ENCODE measurements around the gene IFIT1. TPM values are rescaled to one million over a fixed set of nuclear protein-coding genes. Genes with fewer than 3 reads are reported as not detected.

Gene IFIT1, protein sequence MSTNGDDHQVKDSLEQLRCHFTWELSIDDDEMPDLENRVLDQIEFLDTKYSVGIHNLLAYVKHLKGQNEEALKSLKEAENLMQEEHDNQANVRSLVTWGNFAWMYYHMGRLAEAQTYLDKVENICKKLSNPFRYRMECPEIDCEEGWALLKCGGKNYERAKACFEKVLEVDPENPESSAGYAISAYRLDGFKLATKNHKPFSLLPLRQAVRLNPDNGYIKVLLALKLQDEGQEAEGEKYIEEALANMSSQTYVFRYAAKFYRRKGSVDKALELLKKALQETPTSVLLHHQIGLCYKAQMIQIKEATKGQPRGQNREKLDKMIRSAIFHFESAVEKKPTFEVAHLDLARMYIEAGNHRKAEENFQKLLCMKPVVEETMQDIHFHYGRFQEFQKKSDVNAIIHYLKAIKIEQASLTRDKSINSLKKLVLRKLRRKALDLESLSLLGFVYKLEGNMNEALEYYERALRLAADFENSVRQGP
- 9.6 and 27.6 TPM in 2 replicates for total RNA-seq

DNA sequence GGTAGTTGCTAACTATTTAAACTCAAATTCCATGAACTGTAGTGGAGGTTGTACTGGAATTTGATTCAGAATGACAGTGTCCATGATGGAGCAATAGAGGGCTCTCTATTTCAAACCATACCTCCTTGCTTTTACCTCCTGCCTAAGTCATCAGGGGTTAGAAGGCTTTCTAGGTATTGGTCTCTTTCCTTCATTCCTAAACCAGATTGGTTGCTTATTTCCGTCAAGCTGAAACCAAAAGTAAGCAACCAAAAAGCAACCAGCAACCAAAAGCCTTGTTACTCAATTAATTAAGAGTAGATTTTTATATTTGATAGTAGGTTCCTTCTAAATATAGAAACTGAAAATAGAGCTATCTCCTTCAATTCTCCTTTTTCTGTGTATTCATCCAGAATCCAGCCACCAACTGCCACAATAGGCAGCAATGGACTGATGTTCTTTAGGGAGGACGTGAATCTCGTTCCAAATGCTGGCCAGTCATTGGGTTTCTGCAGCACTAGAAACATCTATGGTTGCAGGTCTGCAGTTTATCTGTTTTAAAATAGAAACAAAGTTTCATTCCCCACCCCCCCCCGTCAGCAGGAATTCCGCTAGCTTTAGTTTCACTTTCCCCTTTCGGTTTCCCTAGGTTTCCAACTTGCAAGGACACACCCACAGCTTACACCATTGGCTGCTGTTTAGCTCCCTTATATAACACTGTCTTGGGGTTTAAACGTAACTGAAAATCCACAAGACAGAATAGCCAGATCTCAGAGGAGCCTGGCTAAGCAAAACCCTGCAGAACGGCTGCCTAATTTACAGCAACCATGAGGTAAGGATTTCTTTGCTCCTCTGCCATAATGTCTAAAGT lies at the start of gene IFIT1:
IFIT1 (plus strand) TSS at position 717 of the 850 bp plus-strand sequence; CDS start at position 807, 90 bp downstream.

DNA sequence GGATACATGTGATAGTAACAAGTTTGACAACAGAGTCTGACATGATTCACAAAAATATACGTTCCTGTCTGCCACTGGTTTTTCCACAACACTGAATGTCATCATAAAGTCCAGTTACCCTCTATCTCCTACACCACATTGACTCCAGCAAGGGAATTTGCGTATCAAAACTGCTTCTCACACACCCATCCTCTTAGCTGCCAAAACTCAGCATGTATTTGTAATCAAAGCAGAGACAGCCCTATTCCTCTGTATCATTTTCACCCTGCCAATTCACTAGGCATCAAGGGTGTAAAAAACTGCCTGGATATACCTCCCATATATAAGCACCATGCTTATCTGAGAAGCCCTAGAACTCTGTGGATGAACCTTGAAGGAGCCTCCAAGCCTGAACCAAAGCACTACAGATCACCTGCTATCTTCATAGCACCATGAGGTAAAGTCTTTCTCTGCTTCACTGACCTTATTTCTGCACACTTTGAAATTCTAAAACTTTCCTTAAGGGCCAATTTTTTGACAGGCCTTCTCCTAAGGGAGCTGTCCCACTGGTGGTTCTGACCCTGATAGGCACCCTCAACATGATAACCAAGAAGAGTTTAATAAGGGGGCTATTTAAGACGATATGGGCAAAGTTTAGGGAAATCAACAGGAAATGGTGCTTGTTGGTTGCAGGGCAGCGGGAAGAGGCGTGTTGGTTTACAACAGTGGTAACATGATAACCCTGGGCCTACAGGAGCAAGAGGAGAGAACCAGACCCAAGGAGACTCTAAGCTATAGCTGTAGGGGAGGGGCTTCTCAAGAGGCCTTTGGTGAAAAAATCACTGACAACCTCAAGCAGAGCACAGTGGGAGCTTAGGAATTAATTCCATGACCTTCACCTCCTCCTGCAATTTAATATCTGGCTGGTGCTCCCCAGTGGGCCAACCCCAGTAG lies 14.5 kb upstream of the IFIT1 start, which contains the start of gene IFIT1B:
IFIT1B (plus strand) TSS at position 352 of the 933 bp plus-strand sequence; CDS start at position 432, 80 bp downstream.

DNA sequence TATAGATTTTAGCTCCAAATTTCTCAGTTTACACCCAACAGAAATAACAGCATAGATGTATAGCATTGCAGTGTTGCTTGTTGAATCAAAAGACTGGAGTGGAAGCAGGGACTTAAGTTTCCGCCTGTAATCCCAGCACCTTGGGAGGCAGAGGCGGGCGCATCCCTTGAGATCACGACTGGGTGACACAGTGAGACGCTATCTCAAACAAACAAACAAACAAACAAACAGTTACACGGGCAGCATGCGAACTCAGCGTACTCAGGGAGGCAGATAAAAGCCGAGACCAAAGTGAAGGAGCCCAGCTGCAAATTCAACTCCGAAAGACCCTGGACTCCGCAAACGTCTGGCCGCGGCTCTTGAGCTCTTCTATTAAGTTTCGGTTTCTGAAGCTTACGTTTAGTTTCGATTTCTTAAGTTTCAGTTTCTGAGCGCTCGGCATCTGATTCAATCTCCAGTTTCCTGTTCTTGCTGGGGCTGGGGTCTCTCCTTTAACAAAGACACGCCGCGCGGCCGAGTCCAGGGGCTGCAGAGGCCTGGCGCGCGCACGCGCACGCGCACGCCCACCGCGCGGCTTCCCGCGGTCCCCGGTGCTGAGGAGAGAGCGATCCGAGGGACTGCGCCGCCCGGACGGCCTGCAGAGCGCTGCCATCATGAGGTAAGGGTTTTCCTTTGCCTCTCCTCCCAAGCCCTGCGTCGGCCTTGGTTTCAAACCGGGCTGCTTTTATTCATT lies 21.9 kb downstream of the IFIT1 start, which contains the start of gene IFIT5:
IFIT5 (plus strand) TSS at position 423 of the 733 bp plus-strand sequence; CDS start at position 654, 231 bp downstream.

Other genes with a start within 250 kb of the IFIT1 start
- gene CH25H, start 185.3 kb upstream of the IFIT1 start, total RNA-seq: 1.4 and 2.9 TPM in 2 replicates
- 61.9 and 72.7 TPM in 2 replicates for gene LIPA, start 140.8 kb upstream of the IFIT1 start, total RNA-seq
- gene IFIT2, start 90.6 kb upstream of the IFIT1 start, total RNA-seq: 12.3 and 22.8 TPM in 2 replicates
- gene IFIT3, start 64.6 kb upstream of the IFIT1 start, total RNA-seq: 15.5 and 33.3 TPM in 2 replicates
- gene IFIT1B, start 14.6 kb upstream of the IFIT1 start, total RNA-seq: not detected in 2 replicates
- gene IFIT5, start 21.9 kb downstream of the IFIT1 start, total RNA-seq: 24.3 and 40.0 TPM in 2 replicates
- gene SLC16A12, start 143.0 kb downstream of the IFIT1 start, total RNA-seq: 0.56 and 0.96 TPM in 2 replicates